GM19463 (cell line): ENCODE results near the gene CDC34.

Experiments
- ATAC-seq: cut with Tn5 transposase; IDR thresholded peaks from one replicate; pipeline ENCODE4 v1.9.1; 2021; ENCODE audit warnings: mild to moderate bottlenecking, moderate library complexity; ENCODE audit not compliant: unreplicated experiment

The CDC34 gene

DNA sequence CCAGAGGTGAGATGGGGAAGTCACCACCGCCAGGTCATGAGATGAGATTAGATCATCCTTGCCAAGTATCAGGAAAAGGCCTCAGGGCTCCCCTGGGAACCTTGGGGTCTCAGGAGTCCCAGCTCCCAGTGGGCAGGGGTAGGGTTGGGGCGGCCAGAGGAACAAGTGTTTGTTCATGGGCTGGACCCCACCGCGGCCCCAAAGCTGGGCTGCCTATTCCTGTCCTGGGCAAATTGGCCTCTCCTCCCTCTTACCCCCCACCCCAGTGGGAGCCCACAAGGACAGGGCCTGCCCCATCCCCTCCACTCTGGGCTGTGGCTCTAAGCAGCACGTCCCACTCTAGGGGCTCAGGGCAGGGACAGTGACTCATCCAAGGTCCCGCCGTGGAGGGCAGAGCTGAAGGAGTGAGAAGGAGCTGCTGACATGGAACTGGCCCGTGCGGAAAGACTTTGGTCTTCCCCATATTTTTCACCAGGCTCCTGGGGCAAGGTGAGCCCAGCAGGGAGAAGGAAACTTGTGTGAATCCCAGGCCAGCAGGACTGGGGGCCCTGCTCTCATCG, 54.1 kb downstream of the CDC34 start:
- ATAC-seq = no peak

DNA sequence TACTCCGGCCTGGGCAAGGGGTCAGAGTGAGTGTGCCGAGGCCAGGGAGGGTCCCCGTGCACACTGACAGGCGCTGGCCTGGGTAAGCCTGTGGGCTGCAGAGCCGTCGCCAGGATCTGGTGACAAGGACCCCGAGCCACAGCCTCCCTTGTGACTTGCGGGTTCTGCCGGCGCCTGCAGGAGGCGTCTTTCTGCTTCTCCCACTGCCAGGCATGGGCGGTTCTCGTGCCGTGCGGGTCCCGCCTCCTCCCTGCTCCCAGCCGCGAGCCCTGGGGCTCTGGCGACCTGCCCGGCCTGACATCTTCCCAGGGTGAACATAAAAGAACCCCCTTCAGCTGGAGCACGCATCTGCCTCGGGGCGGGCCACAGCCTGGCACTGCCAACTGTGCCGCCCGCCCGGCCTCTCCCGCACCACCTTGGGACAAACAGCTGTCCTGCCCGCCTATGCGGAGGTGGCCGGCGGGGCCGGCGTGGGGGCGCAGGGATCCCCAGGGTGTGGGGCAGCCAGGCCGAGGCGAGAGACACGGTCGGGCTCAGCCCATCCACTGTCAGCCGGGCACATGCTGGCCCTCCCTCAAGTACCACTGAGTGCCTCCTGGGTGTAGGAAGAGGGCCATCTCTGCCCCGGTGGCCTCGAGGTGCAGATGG, 56.7 kb downstream of the CDC34 start:
- ATAC-seq = no peak

DNA sequence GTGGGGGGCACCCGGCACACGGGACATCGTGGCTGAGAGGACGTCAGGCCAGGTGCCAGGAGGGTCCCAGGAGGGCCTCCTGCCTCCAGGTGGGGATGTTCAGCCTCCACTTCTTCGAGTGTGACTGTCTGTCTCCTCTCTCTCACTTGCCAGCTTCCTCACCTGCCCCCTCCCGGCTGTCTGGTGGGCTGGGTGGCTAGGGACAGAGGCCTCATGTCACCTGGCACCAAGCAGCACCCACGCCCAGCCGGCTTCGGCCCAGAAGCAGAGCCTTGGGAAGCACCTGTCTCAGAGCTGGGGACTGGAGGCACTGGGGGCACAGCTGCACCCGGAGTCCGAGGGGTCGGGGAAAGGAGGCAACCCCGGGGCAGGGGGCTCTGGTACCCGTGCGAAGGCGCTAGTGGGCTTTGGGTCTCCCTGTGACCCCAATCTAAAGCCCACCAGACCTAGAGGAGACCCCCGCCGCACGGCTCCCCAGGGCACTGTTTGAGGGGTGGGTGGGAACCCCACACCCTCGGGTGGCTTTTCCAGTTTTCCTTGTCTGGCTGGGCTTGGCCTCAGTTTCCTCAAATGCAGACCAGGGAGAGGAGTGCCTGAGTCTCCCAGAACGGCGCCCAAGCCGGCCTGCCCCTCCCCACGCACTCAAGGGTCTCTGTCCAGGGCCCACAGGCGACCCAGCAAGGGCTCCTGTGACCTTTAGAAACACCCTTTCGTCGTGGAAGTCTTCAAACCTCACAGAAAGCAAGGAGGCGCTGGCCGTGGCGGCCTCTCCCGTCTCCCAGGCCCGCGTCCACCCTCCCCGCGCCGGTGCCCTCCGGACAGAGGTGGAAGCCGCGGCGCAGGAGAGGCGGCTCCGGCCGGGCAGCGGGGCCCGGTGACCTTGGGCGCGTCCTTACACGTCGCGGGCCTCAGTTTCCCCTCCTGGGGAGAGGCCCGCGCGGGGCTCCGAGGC, 57.5 kb downstream of the CDC34 start:
- ATAC-seq = no peak

DNA sequence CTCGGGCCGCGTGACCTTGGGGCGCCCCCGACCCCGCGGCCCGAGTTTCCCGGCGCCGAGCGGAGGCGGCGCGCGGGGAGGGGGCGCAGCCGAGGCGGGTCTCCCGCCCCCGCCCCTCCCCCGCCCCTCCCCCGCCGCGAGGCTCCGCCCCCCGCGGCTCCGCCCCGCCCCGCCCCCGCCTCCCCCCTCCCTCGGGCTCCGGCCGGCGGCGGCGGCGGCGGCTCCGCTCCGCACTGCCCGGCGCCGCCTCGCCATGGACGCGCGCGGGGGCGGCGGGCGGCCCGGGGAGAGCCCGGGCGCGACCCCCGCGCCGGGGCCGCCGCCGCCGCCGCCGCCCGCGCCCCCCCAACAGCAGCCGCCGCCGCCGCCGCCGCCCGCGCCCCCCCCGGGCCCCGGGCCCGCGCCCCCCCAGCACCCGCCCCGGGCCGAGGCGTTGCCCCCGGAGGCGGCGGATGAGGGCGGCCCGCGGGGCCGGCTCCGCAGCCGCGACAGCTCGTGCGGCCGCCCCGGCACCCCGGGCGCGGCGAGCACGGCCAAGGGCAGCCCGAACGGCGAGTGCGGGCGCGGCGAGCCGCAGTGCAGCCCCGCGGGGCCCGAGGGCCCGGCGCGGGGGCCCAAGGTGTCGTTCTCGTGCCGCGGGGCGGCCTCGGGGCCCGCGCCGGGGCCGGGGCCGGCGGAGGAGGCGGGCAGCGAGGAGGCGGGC, 58.3 kb downstream of the CDC34 start, which contains the start of gene HCN2:
Gene HCN2, plus strand, starts transcription at position 189 of the 703 bp plus-strand sequence. Its CDS starts 65 bp downstream, at position 254.
- ATAC-seq = no peak

DNA sequence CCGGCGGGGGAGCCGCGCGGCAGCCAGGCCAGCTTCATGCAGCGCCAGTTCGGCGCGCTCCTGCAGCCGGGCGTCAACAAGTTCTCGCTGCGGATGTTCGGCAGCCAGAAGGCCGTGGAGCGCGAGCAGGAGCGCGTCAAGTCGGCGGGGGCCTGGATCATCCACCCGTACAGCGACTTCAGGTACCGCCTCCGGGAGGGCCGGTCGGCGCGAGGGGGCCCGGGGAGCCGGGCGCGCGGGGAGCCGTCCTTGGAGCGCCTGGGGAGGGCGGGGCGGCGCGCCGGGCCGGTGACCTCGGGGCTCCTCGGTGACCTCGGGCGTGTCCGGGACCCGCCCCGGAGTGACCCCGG, 58.8 kb downstream of the CDC34 start:
- no peak for ATAC-seq

DNA sequence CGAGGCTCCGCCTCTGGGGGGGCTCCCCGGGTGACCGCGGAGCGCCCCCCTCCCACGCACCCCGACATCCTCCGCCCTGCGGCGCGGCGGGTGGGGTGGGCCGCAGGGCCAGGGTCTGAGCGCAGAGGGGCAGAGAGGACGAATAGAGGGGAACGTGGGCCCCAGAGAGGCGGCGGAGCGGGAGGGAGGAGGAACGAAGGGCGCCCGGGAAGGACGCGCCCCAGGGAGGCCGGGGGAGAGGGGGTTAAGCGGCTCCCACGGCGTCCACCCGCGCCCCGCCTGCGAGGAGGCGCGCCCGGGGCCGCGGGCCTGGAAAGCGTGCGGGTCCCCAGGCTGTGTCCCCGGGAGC, 59.2 kb downstream of the CDC34 start:
- ATAC-seq = no peak

DNA sequence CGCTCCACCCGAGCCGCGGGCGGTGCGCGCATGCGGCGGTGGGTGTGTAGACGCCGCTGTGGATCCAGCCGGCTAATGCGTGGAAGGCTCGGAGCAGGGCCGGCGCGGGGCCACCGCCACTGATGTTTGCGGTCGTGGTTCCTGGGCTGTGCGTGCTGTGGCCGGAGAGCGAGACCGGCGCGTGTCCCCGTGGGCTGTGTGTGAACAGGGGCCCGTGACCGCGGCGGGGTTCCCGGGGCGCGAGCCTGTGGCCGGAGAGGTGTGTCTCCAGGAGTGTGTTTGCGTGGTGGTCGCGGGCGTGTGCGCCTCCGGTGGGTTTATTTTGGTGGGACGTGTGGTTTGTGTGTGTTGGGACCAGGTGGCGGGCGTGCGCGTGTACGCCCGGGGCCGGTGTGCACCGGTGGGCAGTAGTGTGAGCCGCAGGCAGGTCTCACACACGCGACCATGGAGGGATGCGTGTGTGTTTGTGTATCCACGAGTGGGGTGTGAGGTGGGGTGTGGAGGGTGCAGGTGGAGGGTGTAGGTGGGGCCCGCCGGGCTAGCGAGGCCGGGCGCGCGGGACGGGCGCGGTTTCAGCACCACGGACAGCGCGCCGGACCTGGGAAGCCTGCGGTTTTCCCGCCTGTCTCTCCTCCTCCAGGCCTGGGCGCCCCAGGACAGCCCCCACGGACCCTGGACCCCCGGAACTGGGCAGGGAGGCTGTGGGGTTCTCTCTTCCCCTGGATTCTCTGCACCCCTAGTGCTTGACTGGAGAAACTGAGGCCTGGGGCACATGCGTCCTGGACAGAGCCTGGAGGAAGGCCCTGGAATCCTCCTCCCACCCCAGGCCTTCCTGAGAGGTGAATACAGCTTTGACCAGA, 59.8 kb downstream of the CDC34 start:
- no peak for ATAC-seq
